Midbrain (tissue), 1 donor: Measurements from ENCODE around the gene INVS.
"Not testable (repeated sequence)": the region's sequence is repeated elsewhere in the genome, so short reads cannot be mapped to it uniquely, and the experiment has no call there.

ENCODE experiments used
- DNase-seq: peaks from one replicate; lab custom pipeline; 2025; lab: John Stamatoyannopoulos, UW

Gene INVS

DNA sequence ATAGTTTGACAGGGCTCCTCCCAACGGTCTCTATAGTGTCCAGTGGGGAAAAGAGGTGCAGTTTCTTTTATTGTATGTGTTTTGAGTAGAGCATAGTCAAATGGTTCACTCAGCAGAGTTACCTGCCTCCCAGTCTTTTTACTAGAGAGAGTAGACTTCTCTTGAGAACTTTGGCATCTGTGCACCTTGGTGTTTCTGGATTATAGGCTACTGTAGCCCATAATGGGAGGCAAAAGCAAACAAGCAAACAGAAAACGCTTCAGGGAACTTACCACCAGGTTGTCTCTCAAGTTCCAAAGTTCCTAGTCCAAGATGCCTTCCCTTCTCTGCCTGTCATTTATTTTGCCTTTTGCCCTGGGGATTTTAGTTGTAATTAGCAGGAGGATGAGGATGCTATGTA, 26.2 kb downstream of the INVS start:
- no peak for DNase-seq

DNA sequence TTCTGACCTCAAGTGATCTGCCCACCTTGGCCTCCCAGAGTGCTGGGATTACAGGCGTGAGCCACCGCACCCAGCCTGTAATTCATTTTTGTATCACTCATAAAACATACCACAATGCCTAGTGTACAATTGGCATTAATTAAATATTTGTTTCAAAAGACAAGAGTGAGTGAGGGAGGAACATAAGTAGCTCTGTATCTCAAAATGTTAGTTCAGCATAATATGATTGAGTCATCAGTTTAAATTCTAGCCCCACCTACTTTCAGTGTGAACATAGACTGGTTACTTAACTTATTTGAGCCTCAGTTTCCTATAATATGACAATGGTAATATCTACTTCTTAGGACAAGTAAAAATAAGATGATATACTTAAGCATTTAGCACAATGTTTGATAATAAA, 26.9 kb downstream of the INVS start:
- no peak for DNase-seq

DNA sequence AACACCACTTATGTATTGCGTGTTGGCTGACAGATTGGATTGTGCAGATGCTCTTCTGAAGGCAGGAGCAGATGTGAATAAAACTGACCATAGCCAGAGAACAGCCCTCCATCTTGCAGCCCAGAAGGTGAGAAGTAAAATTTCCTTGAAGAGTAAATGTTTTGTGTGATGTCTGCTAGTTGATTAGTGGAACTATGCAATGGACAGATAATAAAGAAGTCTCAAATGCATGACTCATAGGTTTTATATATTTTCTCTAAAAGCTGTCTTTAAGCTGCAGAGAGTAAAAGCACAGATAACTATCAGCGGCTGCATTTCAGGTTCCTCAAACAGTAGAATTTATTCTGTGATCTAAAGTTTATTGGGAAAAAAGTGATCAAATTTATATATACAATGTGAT, 27.4 kb downstream of the INVS start:
- DNase-seq = no peak

- DNase-seq = no peak
Measured at GRCh38 chr9:100129772-100130171, 30.7 kb downstream of the INVS start.

GRCh38 chr9:100131216-100131615, 32.2 kb downstream of the INVS start:
- no peak for DNase-seq

GRCh38 chr9:100131875-100132430, 32.9 kb downstream of the INVS start:
- no peak for DNase-seq

GRCh38 chr9:100134731-100135130, 35.7 kb downstream of the INVS start:
- DNase-seq = no peak

GRCh38 chr9:100136799-100137198, 37.8 kb downstream of the INVS start:
- DNase-seq = not testable (repeated sequence)

DNA sequence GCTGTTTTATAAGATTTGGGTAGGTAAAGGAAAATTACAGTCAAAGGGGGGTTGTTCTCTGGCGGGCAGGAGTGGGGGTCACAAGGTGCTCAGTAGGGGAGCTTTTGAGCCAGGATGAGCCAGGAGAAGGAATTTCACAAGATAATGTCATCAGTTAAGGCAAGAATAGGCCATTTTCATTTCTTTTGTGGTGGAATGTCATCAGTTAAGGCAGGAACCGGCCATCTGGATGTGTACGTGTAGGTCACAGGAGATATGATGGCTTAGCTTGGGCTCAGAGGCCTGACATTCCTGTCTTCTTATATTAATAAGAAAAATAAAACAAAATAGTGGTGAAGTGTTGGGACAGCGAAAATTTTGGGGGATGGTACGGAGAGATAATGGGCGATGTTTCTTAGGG, 41.3 kb downstream of the INVS start:
- not testable (repeated sequence) for DNase-seq

- not testable (repeated sequence) for DNase-seq
Measured at GRCh38 chr9:100141862-100142261, 42.8 kb downstream of the INVS start.

GRCh38 chr9:100145167-100145934, 46.3 kb downstream of the INVS start:
- DNase-seq = not testable (repeated sequence)

GRCh38 chr9:100145976-100146375, 46.9 kb downstream of the INVS start:
- DNase-seq = not testable (repeated sequence)

DNA sequence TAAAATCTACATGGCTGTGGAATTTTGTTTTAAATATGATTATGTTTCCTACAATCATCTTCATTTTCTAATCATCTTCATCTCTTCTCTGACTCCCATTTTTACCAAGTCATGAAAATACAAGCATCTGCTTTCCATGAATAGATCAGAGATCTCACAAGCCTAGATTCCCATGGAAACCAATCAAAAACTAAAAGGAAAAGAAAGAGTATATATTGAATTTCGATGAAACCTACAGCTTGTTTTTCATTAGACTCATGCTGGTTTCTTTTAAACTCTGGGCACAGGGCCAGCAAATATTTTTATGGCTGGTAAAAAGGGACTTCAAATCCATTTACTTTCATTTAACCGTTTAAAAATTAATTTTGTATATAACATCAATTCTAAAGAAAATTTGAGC, 51.2 kb downstream of the INVS start:
- DNase-seq = no peak

GRCh38 chr9:100160021-100160420, 61.0 kb downstream of the INVS start:
- no peak for DNase-seq

- DNase-seq = no peak
Measured at GRCh38 chr9:100167176-100167575, 68.1 kb downstream of the INVS start.

DNA sequence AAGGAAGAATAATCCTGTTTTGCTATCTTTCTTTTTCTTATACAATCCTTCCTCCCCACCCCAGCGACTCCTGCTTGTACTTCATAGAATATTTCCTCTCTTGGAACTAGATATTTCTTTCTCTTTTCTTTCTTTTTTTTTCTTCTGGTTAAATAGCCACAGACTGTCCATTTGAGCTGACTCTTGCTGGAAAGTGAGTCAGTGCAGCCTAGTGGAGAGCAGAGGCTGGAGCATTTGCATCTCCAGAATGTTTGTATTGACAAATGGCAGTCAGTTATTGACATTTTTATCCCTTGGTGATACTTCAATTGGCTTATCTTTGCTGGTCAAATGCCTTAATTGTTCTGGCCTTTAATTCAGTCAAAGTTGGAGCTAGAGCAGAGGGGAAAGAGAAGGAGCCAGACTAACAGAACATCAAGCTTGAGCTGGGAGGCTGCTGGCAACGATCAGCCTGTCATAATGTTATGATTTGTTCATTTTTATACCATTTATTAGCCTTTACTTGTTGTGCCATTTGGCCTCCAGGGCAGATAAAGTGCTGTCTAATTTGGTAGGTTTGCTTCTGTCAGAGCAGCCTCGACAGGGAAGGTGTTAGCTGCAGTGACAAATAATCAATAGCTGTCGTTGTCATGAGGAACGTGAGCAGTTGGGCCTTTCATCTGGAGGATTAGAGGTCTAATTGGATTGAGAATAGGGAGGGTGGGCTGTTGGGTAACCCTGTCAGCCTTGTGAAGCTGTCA, 69.0 kb downstream of the INVS start:
- no peak for DNase-seq

DNA sequence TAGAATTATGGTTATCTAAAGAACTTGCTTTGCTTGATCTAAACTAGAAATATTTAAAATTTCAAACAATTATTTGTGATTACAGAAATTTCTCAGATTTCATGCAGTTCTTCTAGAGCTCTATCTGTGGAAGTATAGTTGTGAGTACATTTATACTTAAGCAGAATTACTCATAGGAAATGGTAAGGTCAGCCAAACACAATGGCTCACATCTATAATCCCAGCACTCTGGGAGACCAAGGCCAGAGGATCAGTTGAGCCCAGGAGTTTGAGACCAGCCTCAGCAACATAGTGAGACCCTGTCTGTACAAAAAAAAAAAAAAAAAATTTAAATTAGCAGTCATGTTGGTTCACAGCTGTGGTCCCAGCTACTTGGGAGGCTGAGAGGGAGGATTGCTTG, 71.0 kb downstream of the INVS start:
- no peak for DNase-seq

GRCh38 chr9:100170556-100170955, 71.5 kb downstream of the INVS start:
- no peak for DNase-seq

- DNase-seq = no peak
Measured at GRCh38 chr9:100186356-100186755, 87.3 kb downstream of the INVS start.

GRCh38 chr9:100190339-100190738, 91.3 kb downstream of the INVS start:
- no peak for DNase-seq

GRCh38 chr9:100191264-100191663, 92.2 kb downstream of the INVS start:
- DNase-seq = no peak

- DNase-seq = no peak
Measured at GRCh38 chr9:100193078-100193477, 94.0 kb downstream of the INVS start.

- DNase-seq = no peak
Measured at GRCh38 chr9:100196215-100196614, 97.2 kb downstream of the INVS start.
